HepG2 (cell line): ENCODE measurements around the gene DCP1B. TPM values are rescaled to one million over a fixed set of nuclear protein-coding genes. Genes with fewer than 3 reads are reported as not detected.

ENCODE experiments used
- ATAC-seq: fragments of 200-7000 bp; cut with Tn5 transposase; 3 replicates; pipeline ENCODE4 v1.9.1; 2020; ENCODE audit warnings: mild to moderate bottlenecking, moderate library complexity
- BruUV-seq: library from RNA; stranded (reverse); fragments of 400-500 nt; replicated peaks from 2 replicates; lab custom pipeline; 2021; lab: Mats Ljungman, UMichigan
- CTCF ChIA-PET: fragments of 300-600 bp; formaldehyde crosslinking; extraction: SDS; loops from one replicate; lab custom pipeline; 2021; ENCODE audit warnings: low total read pairs, inconsistent platforms, low intra/inter-chr PET ratio; lab: Yijun Ruan, JAX
- POLR2A ChIA-PET: fragments of 350-600 bp; sonication (Branson Sonifier 250); formaldehyde crosslinking; loops from one replicate; lab custom pipeline; 2020; ENCODE audit warnings: antibody characterized with exemption, inconsistent platforms; lab: Yijun Ruan, JAX
- DNase-seq: peaks from one replicate; pipeline ENCODE4 v3.0.0-alpha.2; 2015; ENCODE audit warnings: low spot score
- FAIRE-seq: peaks from 3 replicates; lab custom pipeline; 2011; peaks lifted over from hg19 to GRCh38; lab: Jason Lieb, UNC
- H2AFZ ChIP-seq: one replicate; pipeline ENCODE4 v1.6.1; 2011; ENCODE audit warnings: low read length, inconsistent platforms
- H3K27ac ChIP-seq: fragments of 300-600 bp; 3 replicates; pipeline ENCODE4 v1.8.0; 2011; ENCODE audit warnings: mixed run types, mild to moderate bottlenecking, mixed read lengths, low read length, inconsistent platforms; ENCODE audit not compliant: insufficient read depth; ENCODE audit errors: extremely low read length
- H3K27me3 ChIP-seq, 2 experiments: fragments of 200-600 bp in 1 of 2; 2 replicates in 1 of 2; 3 replicates in 1 of 2; pipeline versions ENCODE4 v1.6.0 to v1.8.0; 2011; ENCODE audit warnings: low read length in 2 of 2, mild to moderate bottlenecking in 2 of 2, moderate library complexity in 2 of 2, inconsistent platforms in 1 of 2; ENCODE audit not compliant: insufficient read depth in 2 of 2, control insufficient read depth in 1 of 2
- H3K36me3 ChIP-seq, 2 experiments: fragments of 200-600 bp in 1 of 2; replicated peaks in 1 of 2; 2 replicates in 1 of 2; 3 replicates in 1 of 2; pipeline versions ENCODE4 v1.5.1 to v1.8.0; 2011; ENCODE audit warnings: low read length in 2 of 2, inconsistent platforms in 1 of 2; ENCODE audit not compliant: insufficient read depth in 2 of 2, control insufficient read depth in 1 of 2
- H3K4me1 ChIP-seq: 2 replicates; pipeline ENCODE4 v1.5.1; 2012; ENCODE audit warnings: low read length, inconsistent platforms; ENCODE audit not compliant: insufficient read depth
- H3K4me2 ChIP-seq: 2 replicates; pipeline ENCODE4 v1.6.0; 2011; ENCODE audit warnings: low read depth, low read length, inconsistent platforms
- H3K4me3 ChIP-seq, 3 experiments: fragments of 200-600 bp in 1 of 3; sonication (generic), shearing (Covaris generic) in 1 of 3; replicated peaks in 1 of 3; 2 replicates each; pipeline ENCODE4 v1.5.1; 2011 to 2016; ENCODE audit warnings: low read length in 3 of 3, inconsistent platforms in 2 of 3, low read depth in 2 of 3, mild to moderate bottlenecking in 2 of 3, control low read depth in 1 of 3, mixed read lengths in 1 of 3; ENCODE audit not compliant: insufficient read depth in 1 of 3
- H3K79me2 ChIP-seq: one replicate; pipeline ENCODE4 v1.6.1; 2011; ENCODE audit warnings: low read length, inconsistent platforms; ENCODE audit not compliant: insufficient read depth
- H3K9ac ChIP-seq: 2 replicates; pipeline ENCODE4 v1.6.0; 2011; ENCODE audit warnings: mild to moderate bottlenecking, low read depth, low read length, inconsistent platforms; ENCODE audit not compliant: insufficient read depth
- H3K9me3 ChIP-seq: 2 replicates; pipeline ENCODE4 v1.5.1; 2012; ENCODE audit warnings: mild to moderate bottlenecking, low read length
- H4K20me1 ChIP-seq: 2 replicates; pipeline ENCODE4 v1.6.0; 2011; ENCODE audit warnings: inconsistent platforms, mild to moderate bottlenecking, low read length, moderate library complexity; ENCODE audit not compliant: insufficient read depth
- CHD4 ChIP-seq: fragments of 200-600 bp; sonication (generic); IDR thresholded peaks from 2 replicates; pipeline ENCODE4 v1.7.0; 2017; ENCODE audit warnings: mild to moderate bottlenecking, low read length, borderline replicate concordance
- ELF3 ChIP-seq: IDR thresholded peaks from 2 replicates; pipeline ENCODE4 v1.6.1; 2016; ENCODE audit warnings: missing genetic modification reagents, missing compliant biosample characterization
- RCOR2 ChIP-seq: IDR thresholded peaks from 2 replicates; pipeline ENCODE4 v1.6.1; 2016; ENCODE audit warnings: missing biosample characterization, missing genetic modification reagents
- RORA ChIP-seq: sonication (generic); formaldehyde crosslinking; IDR thresholded peaks from 2 replicates; pipeline ENCODE4 v1.5.0; 2020; ENCODE audit warnings: mild to moderate bottlenecking, missing genetic modification reagents, moderate library complexity
- ZNF605 ChIP-seq: sonication (generic); formaldehyde crosslinking; IDR thresholded peaks from 2 replicates; pipeline ENCODE4 v1.8.0; 2022; ENCODE audit warnings: mild to moderate bottlenecking, missing genetic modification reagents
- ZNF816 ChIP-seq: sonication (generic); formaldehyde crosslinking; IDR thresholded peaks from 2 replicates; pipeline ENCODE4 v1.8.0; 2022; ENCODE audit warnings: missing genetic modification reagents, mild to moderate bottlenecking, borderline replicate concordance
- WGBS: methylation state at CpG from one replicate; pipeline ENCODE4 v1.1.6; 2017; ENCODE audit warnings: low lambda C conversion rate; 5-methylcytosine and 5-hydroxymethylcytosine counted together
- in situ Hi-C: cut with HindIII; loops from 2 replicates; pipeline ENCODE4 v1.10.0; 2017; ENCODE audit warnings: low pct_unique_long_range_greater_than_20kb; ENCODE audit not compliant: extremely low pct_ligation_motif_present
- intact Hi-C: fragments of 100-400 bp; cut with micrococcal nuclease; formaldehyde crosslinking; loops from one replicate; pipeline ENCODE4 v1.10.0; 2022; ENCODE audit not compliant: unreplicated experiment
- polyA plus RNA-seq, 8 experiments: library from polyadenylated mRNA; depleted of rRNA in 3 of 8; stranded (reverse) in 7 of 8; unstranded in 1 of 8; fragments of >200 nt; fragmentation: Illumina TruSeq in 4 of 8; extraction: Trizol in 4 of 8; gene quantifications; 2 replicates each; pipeline versions ENCODE4 v1.2.1 to v1.2.3, GENCODE V29; 2011 to 2016; ENCODE audit warnings: low read depth in 4 of 8, missing spikeins in 1 of 8, mixed read lengths in 1 of 8; ENCODE audit not compliant: insufficient read depth in 1 of 8
- total RNA-seq, 5 experiments: library from RNA; depleted of rRNA; stranded (reverse); fragments of >200 nt; fragmentation: Illumina TruSeq; extraction: Trizol; gene quantifications; 2 replicates each; pipeline ENCODE4 v1.2.3, GENCODE V29; 2016; ENCODE audit warnings: low read depth in 1 of 5
- TF ChIP-seq, protein P1 (sequence below): sonication (generic); formaldehyde crosslinking; IDR thresholded peaks from 2 replicates; pipeline ENCODE4 v1.4.0; 2020; ENCODE audit warnings: missing genetic modification reagents
- TF ChIP-seq, protein P2 (sequence below): sonication (generic); formaldehyde crosslinking; IDR thresholded peaks from 2 replicates; pipeline ENCODE4 v1.5.1; 2020; ENCODE audit warnings: mild to moderate bottlenecking, missing genetic modification reagents, moderate library complexity

Gene DCP1B
- total and polyA plus RNA-seq, 2 of the 13 experiments (the other 11 are each of a cell fraction or from before 2014, with no cell fraction given) = 11.4 to 27.2 TPM

DNA sequence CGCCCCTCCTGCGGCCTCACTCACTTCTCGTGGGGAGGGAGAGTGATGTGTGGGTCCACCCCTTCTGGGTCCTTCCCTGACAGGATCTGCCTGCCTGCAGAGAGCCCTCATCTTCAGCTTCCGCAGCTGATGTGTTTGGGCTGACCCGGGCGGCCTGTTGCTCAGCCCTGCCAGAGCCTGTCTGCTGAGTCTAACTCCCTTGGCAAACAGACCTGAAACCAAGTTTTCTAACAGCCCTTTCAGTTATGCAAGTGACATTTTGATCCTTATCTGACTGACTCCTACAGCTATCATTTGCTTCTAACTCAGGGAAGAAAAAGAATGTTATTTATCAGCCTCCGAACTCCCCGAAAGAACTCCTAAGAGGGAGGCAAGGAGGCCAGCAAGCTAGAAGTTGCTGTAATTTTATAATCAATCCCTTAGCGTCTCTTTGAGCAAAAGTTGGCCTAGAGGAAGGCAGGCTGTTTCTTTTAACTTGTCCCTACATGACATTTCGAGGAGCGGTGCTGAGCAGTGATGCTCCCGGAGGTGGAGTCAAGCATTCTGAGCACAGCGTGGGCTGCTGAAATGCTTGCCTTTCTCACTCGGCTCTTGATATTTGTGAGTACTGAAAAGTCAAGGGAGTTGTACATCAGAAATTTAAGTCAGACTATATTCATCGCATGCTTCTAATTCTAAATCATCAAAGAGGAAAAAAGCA is 54.3 kb downstream of the DCP1B start:
- CTCF ChIA-PET = no interaction called here
- H3K9ac ChIP-seq = no peak overlapping the region

More for the DNA sequence above, 54.3 kb downstream of the DCP1B start:
- FAIRE-seq (no peak), ATAC-seq (peak; percentile 24; the same call in 2 of the 3 replicates), DNase-seq (no peak)
- Histone ChIP-seq H2AFZ (no peak overlapping the region), H3K4me1 (0 out of 2 replicates have a peak, but pooled peaks cover 8% of the 10 kb centered on the region), H3K4me2 (no peak overlapping the region), H3K27me3 (no peaks in the 10 kb centered on the region), H3K79me2 (no peaks in the 10 kb centered on the region), H3K36me3 (peaks cover 28 to 63% of the 10 kb centered on the region in 2 experiments; a peak in 4 of 5 replicates), H3K27ac (no peak overlapping the region), H3K9me3 (no peaks in the 10 kb centered on the region), H4K20me1 (no peaks in the 10 kb centered on the region), H3K4me3 (no peak overlapping the region)
- POLR2A ChIA-PET = no interaction called here
- WGBS = 96% methylated on average over 15 of the region's 15 CpGs
- TF ChIP-seq, protein P1, sequence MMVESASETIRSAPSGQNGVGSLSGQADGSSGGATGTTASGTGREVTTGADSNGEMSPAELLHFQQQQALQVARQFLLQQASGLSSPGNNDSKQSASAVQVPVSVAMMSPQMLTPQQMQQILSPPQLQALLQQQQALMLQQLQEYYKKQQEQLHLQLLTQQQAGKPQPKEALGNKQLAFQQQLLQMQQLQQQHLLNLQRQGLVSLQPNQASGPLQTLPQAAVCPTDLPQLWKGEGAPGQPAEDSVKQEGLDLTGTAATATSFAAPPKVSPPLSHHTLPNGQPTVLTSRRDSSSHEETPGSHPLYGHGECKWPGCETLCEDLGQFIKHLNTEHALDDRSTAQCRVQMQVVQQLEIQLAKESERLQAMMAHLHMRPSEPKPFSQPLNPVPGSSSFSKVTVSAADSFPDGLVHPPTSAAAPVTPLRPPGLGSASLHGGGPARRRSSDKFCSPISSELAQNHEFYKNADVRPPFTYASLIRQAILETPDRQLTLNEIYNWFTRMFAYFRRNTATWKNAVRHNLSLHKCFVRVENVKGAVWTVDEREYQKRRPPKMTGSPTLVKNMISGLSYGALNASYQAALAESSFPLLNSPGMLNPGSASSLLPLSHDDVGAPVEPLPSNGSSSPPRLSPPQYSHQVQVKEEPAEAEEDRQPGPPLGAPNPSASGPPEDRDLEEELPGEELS (CRISPR knock-in tag) = no peak
- TF ChIP-seq RORA (CRISPR knock-in tag) (no peak), ZNF816 (CRISPR knock-in tag) (no peak), ZNF605 (CRISPR knock-in tag) (no peak), CHD4 (no peak), ELF3 (CRISPR knock-in tag) (no peak), RCOR2 (CRISPR knock-in tag) (no peak)
- TF ChIP-seq, protein P2, sequence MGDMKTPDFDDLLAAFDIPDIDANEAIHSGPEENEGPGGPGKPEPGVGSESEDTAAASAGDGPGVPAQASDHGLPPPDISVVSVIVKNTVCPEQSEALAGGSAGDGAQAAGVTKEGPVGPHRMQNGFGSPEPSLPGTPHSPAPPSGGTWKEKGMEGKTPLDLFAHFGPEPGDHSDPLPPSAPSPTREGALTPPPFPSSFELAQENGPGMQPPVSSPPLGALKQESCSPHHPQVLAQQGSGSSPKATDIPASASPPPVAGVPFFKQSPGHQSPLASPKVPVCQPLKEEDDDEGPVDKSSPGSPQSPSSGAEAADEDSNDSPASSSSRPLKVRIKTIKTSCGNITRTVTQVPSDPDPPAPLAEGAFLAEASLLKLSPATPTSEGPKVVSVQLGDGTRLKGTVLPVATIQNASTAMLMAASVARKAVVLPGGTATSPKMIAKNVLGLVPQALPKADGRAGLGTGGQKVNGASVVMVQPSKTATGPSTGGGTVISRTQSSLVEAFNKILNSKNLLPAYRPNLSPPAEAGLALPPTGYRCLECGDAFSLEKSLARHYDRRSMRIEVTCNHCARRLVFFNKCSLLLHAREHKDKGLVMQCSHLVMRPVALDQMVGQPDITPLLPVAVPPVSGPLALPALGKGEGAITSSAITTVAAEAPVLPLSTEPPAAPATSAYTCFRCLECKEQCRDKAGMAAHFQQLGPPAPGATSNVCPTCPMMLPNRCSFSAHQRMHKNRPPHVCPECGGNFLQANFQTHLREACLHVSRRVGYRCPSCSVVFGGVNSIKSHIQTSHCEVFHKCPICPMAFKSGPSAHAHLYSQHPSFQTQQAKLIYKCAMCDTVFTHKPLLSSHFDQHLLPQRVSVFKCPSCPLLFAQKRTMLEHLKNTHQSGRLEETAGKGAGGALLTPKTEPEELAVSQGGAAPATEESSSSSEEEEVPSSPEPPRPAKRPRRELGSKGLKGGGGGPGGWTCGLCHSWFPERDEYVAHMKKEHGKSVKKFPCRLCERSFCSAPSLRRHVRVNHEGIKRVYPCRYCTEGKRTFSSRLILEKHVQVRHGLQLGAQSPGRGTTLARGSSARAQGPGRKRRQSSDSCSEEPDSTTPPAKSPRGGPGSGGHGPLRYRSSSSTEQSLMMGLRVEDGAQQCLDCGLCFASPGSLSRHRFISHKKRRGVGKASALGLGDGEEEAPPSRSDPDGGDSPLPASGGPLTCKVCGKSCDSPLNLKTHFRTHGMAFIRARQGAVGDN (CRISPR knock-in tag) = peak; percentile 13; the same call in 1 of the 2 replicates
- intact Hi-C loops = loop anchor here (10.0 kb wide), 1 partner anchor 55 kb away; the partner anchor contains the start of gene DCP1B
- in situ Hi-C loops = no loop called here
- BruUV-seq = no TSS peak
